ENCODE data around the gene CCL26. TPM values are rescaled to one million over a fixed set of nuclear protein-coding genes. Genes with fewer than 3 reads are reported as not detected.

The CCL26 gene
- total and polyA plus RNA-seq, 2 of the 4 experiments (the other 2 are of a cell fraction): not detected

DNA sequence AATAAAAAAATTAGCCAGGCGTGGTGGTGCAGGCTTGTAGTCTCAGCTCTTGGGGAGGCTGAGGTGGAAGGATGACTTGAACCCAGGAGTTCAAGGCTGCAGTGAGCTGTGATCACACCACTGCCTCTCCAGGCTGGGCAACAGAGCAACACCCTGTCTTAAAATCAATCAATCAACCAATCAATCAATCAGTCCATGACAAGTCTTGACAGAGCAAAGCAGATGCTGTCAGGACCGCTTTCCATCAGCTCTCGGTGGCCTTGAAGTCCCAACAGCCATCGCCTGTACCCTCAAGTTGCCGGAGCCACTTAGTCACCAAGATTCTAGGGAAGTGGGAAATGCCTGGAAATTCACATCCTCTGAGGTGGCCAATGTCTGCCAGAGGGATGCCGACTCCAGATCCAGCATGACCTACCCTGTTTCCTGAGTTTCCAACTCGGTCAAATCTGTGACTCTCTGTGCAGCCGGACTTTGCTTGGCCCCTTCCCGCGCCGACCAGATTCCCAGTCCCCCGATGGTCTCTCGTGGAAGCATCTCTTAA is 42.5 kb upstream of the CCL26 start:
- no peak overlapping the region for H2BK5ac ChIP-seq (ENCODE audit: low read depth, low read length, poor library complexity, severe bottlenecking)
- no peak overlapping the region; the same call in 1 of the 2 replicates for H2AK5ac ChIP-seq (ENCODE audit: low read depth, low read length)
- no peak overlapping the region for H4K91ac ChIP-seq (ENCODE audit: insufficient read depth, low read depth, low read length)
- 0 out of 2 replicates have a peak overlapping the region, but pooled peaks have one; percentile 1 for H3K14ac ChIP-seq (replicated peaks; ENCODE audit: low read depth, low read length)
- no peak overlapping the region for H3K56ac ChIP-seq (ENCODE audit: extremely low read depth, insufficient read depth, low read length)
- no peak overlapping the region for H3K4me3 ChIP-seq (ENCODE audit: insufficient read depth, low read depth, low read length)
- in situ Hi-C loops (cut with MboI; ENCODE audit: low sequenced_read_pairs): no loop called here
- no peak overlapping the region for H3K18ac ChIP-seq (ENCODE audit: low read depth, low read length)
- H3K79me1 ChIP-seq (ENCODE audit: low read depth in 1 of 2, low read length in 2 of 2): no peaks in the 10 kb centered on the region
- H3K9me1 ChIP-seq (ENCODE audit: insufficient read depth, low read length): peaks cover 3% of the 10 kb centered on the region
- H4K8ac ChIP-seq (ENCODE audit: low read depth in 2 of 2, low read length in 2 of 2): no peak overlapping the region
- H3K36me3 ChIP-seq (ENCODE audit: control insufficient read depth, insufficient read depth, low read length): no peaks in the 10 kb centered on the region
- TF ChIP-seq MAFK (IDR thresholded peaks at IDR 0.05; ENCODE audit: low read depth, low read length) (no peak), MXI1 (IDR thresholded peaks at IDR 0.05; ENCODE audit: borderline replicate concordance, low read depth, low read length) (no peak), POLR2A (IDR thresholded peaks at IDR 0.05; ENCODE audit: low read depth, low read length) (no peak), CEBPB (IDR thresholded peaks at IDR 0.05; ENCODE audit: low read depth, low read length) (no peak), RFX5 (IDR thresholded peaks at IDR 0.05; ENCODE audit: low read depth, low read length) (no peak), MAZ (IDR thresholded peaks at IDR 0.05; ENCODE audit: borderline replicate concordance, low read depth, low read length) (no peak), FOS (IDR thresholded peaks at IDR 0.05; ENCODE audit: low read depth, low read length) (no peak), SMC3 (IDR thresholded peaks at IDR 0.05; ENCODE audit: low read depth, low read length) (no peak), NFE2L2 (IDR thresholded peaks at IDR 0.05; ENCODE audit: low read depth, low read length) (no peak), RAD21 (IDR thresholded peaks at IDR 0.05; ENCODE audit: low read length) (no peak), BHLHE40 (IDR thresholded peaks at IDR 0.05; ENCODE audit: low read depth, low read length) (no peak), ELK1 (IDR thresholded peaks at IDR 0.05; ENCODE audit: borderline replicate concordance, low read depth, low read length) (no peak), USF2 (IDR thresholded peaks at IDR 0.05; ENCODE audit: low read depth, low read length) (no peak), CHD1 (IDR thresholded peaks at IDR 0.05; ENCODE audit: low read depth, low read length) (no peak), RCOR1 (IDR thresholded peaks at IDR 0.05; ENCODE audit: insufficient replicate concordance, low read length) (no peak)
- TF ChIP-seq, protein P1, sequence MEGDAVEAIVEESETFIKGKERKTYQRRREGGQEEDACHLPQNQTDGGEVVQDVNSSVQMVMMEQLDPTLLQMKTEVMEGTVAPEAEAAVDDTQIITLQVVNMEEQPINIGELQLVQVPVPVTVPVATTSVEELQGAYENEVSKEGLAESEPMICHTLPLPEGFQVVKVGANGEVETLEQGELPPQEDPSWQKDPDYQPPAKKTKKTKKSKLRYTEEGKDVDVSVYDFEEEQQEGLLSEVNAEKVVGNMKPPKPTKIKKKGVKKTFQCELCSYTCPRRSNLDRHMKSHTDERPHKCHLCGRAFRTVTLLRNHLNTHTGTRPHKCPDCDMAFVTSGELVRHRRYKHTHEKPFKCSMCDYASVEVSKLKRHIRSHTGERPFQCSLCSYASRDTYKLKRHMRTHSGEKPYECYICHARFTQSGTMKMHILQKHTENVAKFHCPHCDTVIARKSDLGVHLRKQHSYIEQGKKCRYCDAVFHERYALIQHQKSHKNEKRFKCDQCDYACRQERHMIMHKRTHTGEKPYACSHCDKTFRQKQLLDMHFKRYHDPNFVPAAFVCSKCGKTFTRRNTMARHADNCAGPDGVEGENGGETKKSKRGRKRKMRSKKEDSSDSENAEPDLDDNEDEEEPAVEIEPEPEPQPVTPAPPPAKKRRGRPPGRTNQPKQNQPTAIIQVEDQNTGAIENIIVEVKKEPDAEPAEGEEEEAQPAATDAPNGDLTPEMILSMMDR (conservative IDR thresholded peaks at IDR 0.05; ENCODE audit: low read depth, low read length): no peak
- peaks cover 12% of the 10 kb centered on the region for H3K27me3 ChIP-seq (ENCODE audit: control insufficient read depth, insufficient read depth, low read length)
- no peak overlapping the region for H2BK20ac ChIP-seq (ENCODE audit: low read depth, low read length)
- no peak overlapping the region for H3K4me2 ChIP-seq (ENCODE audit: low read depth, low read length)
- no peak overlapping the region; the same call in 1 of the 2 replicates for H3K4ac ChIP-seq (ENCODE audit: low read depth, low read length)
- no peak overlapping the region for H2BK120ac ChIP-seq (ENCODE audit: low read depth, low read length)
- dilution Hi-C loops (cut with HindIII; ENCODE audit: low sequenced_read_pairs, unreplicated experiment): no loop called here
- H4K5ac ChIP-seq (ENCODE audit: low read depth, low read length): no peak overlapping the region
- 0 out of 2 replicates have a peak, but pooled peaks cover 3% of the 10 kb centered on the region for H4K20me1 ChIP-seq (ENCODE audit: insufficient read depth, low read length)
- no peaks in the 10 kb centered on the region for H3K9me3 ChIP-seq (ENCODE audit: control insufficient read depth, insufficient read depth, low read length)
- no TSS peak for BruUV-seq (replicated peaks)
- intact Hi-C loops (cut with micrococcal nuclease): no loop called here
- no peak overlapping the region for H2AFZ ChIP-seq (replicated peaks; ENCODE audit: low read length, poor library complexity)
- ChIA-PET POLR2A (ENCODE audit: unreplicated experiment) (no interaction called here), CTCF (interaction anchor here (0.6 kb wide), 2 partner anchors 50 to 151 kb away, joined by 4 to 5 read pairs; no protein-coding TSS in a partner anchor)
- H3K23ac ChIP-seq (ENCODE audit: low read depth, low read length): no peak overlapping the region; the same call in 1 of the 2 replicates
- peaks cover 2% of the 10 kb centered on the region for H3K4me1 ChIP-seq (ENCODE audit: control insufficient read depth, insufficient read depth, low read length)
- no peak overlapping the region for H3K9ac ChIP-seq (ENCODE audit: low read depth, low read length)
- peak; percentile 19 for DNase-seq
- no peak overlapping the region for H2AK9ac ChIP-seq (replicated peaks; ENCODE audit: low read depth, low read length, poor library complexity)
- no peak for ATAC-seq (ENCODE audit: low read depth)
- WGBS, 2 experiments (ENCODE audit: extremely low coverage in 2 of 2, insufficient read length in 1 of 2): 30% methylated on average over 2 of the region's 13 CpGs; no CpG with 5 or more reads in 1 of the 2 experiments
- no peak overlapping the region for H2BK15ac ChIP-seq (ENCODE audit: low read depth, low read length)
- no peak overlapping the region for H3K27ac ChIP-seq (ENCODE audit: insufficient read depth, low read length)
